Endodermal cell (in vitro differentiated cells): Measurements from ENCODE around the gene ANXA8. TPM values are rescaled to one million over a fixed set of nuclear protein-coding genes. Genes with fewer than 3 reads are reported as not detected.

Source experiments
- DNase-seq: peaks from one replicate; pipeline ENCODE4 v3.0.0-alpha.2; 2017
- H3K27ac ChIP-seq: 2 replicates; pipeline ENCODE4 v1.5.1; 2013; ENCODE audit warnings: mild to moderate bottlenecking, low read depth, low read length, moderate library complexity
- H3K27me3 ChIP-seq: 2 replicates; pipeline ENCODE4 v1.6.1; 2013; ENCODE audit warnings: mild to moderate bottlenecking, low read length, moderate library complexity; ENCODE audit not compliant: insufficient read depth, control insufficient read depth, poor library complexity, severe bottlenecking
- H3K36me3 ChIP-seq: 2 replicates; pipeline ENCODE4 v1.7.0; 2013; ENCODE audit warnings: mild to moderate bottlenecking, low read length, moderate library complexity; ENCODE audit not compliant: control insufficient read depth, insufficient read depth
- H3K4me1 ChIP-seq: one replicate; pipeline ENCODE4 v1.7.0; 2013; ENCODE audit warnings: low read length; ENCODE audit not compliant: control insufficient read depth, insufficient read depth
- H3K4me3 ChIP-seq: 2 replicates; pipeline ENCODE4 v1.5.1; 2013; ENCODE audit warnings: mild to moderate bottlenecking, low read length, moderate library complexity
- H3K9ac ChIP-seq: 2 replicates; pipeline ENCODE4 v1.6.1; 2013; ENCODE audit warnings: mild to moderate bottlenecking, low read length, moderate library complexity; ENCODE audit not compliant: poor library complexity, severe bottlenecking; ENCODE audit errors: extremely low read depth
- H3K9me3 ChIP-seq: 2 replicates; pipeline ENCODE4 v1.6.1; 2013; ENCODE audit warnings: mild to moderate bottlenecking, low read length, moderate library complexity; ENCODE audit not compliant: control insufficient read depth
- H3K27ac Mint-ChIP-seq: 2 replicates; pipeline ENCODE4 v1.8.0; 2020; ENCODE audit warnings: mixed read lengths
- H3K27me3 Mint-ChIP-seq: 2 replicates; pipeline ENCODE4 v1.8.0; 2021; ENCODE audit warnings: mild to moderate bottlenecking, mixed read lengths; ENCODE audit not compliant: insufficient read depth
- H3K36me3 Mint-ChIP-seq: 2 replicates; pipeline ENCODE4 v1.8.0; 2020; ENCODE audit warnings: low read depth, mixed read lengths
- H3K4me1 Mint-ChIP-seq: 2 replicates; pipeline ENCODE4 v1.8.0; 2020; ENCODE audit warnings: mixed read lengths
- H3K4me3 Mint-ChIP-seq: 2 replicates; pipeline ENCODE4 v1.8.0; 2020; ENCODE audit warnings: mild to moderate bottlenecking, moderate library complexity, mixed read lengths
- H3K9me3 Mint-ChIP-seq: 2 replicates; pipeline ENCODE4 v1.8.0; 2020; ENCODE audit warnings: mild to moderate bottlenecking, mixed read lengths
- CTCF ChIP-seq: fragments of 200-600 bp; sonication (generic); conservative IDR thresholded peaks from 2 replicates; pipeline ENCODE4 v1.5.0; 2021; ENCODE audit warnings: antibody characterized with exemption, mild to moderate bottlenecking
- WGBS, 2 experiments: methylation state at CpG; one replicate each; pipeline versions ENCODE4 v1.1.5 to v1.1.7; 2013; ENCODE audit warnings: missing lambda C conversion rate in 2 of 2, mixed read lengths in 1 of 2; ENCODE audit not compliant: insufficient coverage in 1 of 2, insufficient read length in 1 of 2; 5-methylcytosine and 5-hydroxymethylcytosine counted together
- total RNA-seq, 2 donors: library from RNA; stranded (reverse); fragmentation: NEBNext Ultra II Directional in 1 of 2; extraction: Animal tissue kit (Norgen Biotek cat#: 25700) in 1 of 2; gene quantifications; 2 replicates in 1 of 2; 3 replicates in 1 of 2; pipeline ENCODE4 v1.2.1, GENCODE V29; 2021

Gene ANXA8
- total RNA-seq, 2 donors from 2014 or later = 0.33 to 0.37 TPM

- Mint-ChIP-seq H3K9me3 (no peaks in the 10 kb centered on the region), H3K27ac (no peak overlapping the region), H3K4me3 (no peak overlapping the region), H3K27me3 (peaks cover 4% of the 10 kb centered on the region), H3K36me3 (no peaks in the 10 kb centered on the region), H3K4me1 (peaks cover 15% of the 10 kb centered on the region)
- no peak for DNase-seq
- Histone ChIP-seq H3K4me1 (peaks cover 12% of the 10 kb centered on the region), H3K4me3 (no peak overlapping the region), H3K27ac (no peak overlapping the region), H3K9me3 (no peaks in the 10 kb centered on the region), H3K27me3 (no peaks in the 10 kb centered on the region), H3K9ac (no peak overlapping the region), H3K36me3 (no peaks in the 10 kb centered on the region)
- TF ChIP-seq CTCF = no peak
- WGBS, 2 experiments = 94 to 100% methylated on average over 3 of the region's 3 CpGs
These were observed 29.2 kb downstream of the ANXA8 start for GRCh38 chr10:47454780-47455058.

- Mint-ChIP-seq H3K4me1 (peaks cover 15% of the 10 kb centered on the region), H3K27ac (no peak overlapping the region), H3K36me3 (no peaks in the 10 kb centered on the region), H3K9me3 (no peaks in the 10 kb centered on the region), H3K27me3 (peaks cover 4% of the 10 kb centered on the region), H3K4me3 (no peak overlapping the region)
- Histone ChIP-seq H3K27me3 (no peaks in the 10 kb centered on the region), H3K36me3 (no peaks in the 10 kb centered on the region), H3K27ac (no peak overlapping the region), H3K9ac (no peak overlapping the region), H3K4me1 (peaks cover 12% of the 10 kb centered on the region), H3K4me3 (no peak overlapping the region), H3K9me3 (no peaks in the 10 kb centered on the region)
- DNase-seq = no peak
- 90 to 96% methylated on average over 3 to 10 of the region's 10 CpGs for WGBS, 2 experiments
- no peak for TF ChIP-seq CTCF
These were observed 29.7 kb downstream of the ANXA8 start for GRCh38 chr10:47454008-47454779.

GRCh38 chr10:47453141-47454007, 30.5 kb downstream of the ANXA8 start:
- H3K4me3 Mint-ChIP-seq = no peak overlapping the region
- H3K27ac Mint-ChIP-seq = no peak overlapping the region
- H3K36me3 Mint-ChIP-seq = no peaks in the 10 kb centered on the region
- no peak for TF ChIP-seq CTCF
- no peaks in the 10 kb centered on the region for H3K36me3 ChIP-seq
- H3K4me1 Mint-ChIP-seq = peaks cover 14% of the 10 kb centered on the region
- H3K9me3 Mint-ChIP-seq = no peaks in the 10 kb centered on the region
- no peak overlapping the region for H3K9ac ChIP-seq
- WGBS, 2 experiments = 88 to 100% methylated on average over 1 to 6 of the region's 7 CpGs
- H3K4me3 ChIP-seq = no peak overlapping the region
- H3K27me3 Mint-ChIP-seq = peaks cover 4% of the 10 kb centered on the region
- H3K4me1 ChIP-seq = peaks cover 12% of the 10 kb centered on the region
- H3K27ac ChIP-seq = no peak overlapping the region
- peak; percentile 42 for DNase-seq
- H3K27me3 ChIP-seq = no peaks in the 10 kb centered on the region
- H3K9me3 ChIP-seq = no peaks in the 10 kb centered on the region
